GM18861 (cell line): ENCODE results near the gene AOX1.
"Not testable (repeated sequence)": the region's sequence is repeated elsewhere in the genome, so short reads cannot be mapped to it uniquely, and the experiment has no call there.

Experiments
- ATAC-seq: cut with Tn5 transposase; IDR thresholded peaks from one replicate; pipeline ENCODE4 v1.9.1; 2021; ENCODE audit not compliant: unreplicated experiment

The AOX1 gene

GRCh38 chr2:200585730-200586643 lies at the start of gene AOX1:
AOX1 (plus strand) TSS chr2:200586014; CDS start chr2:200586109, 95 bp downstream.
- ATAC-seq = no peak

- no peak for ATAC-seq
Observed at GRCh38 chr2:200538139-200538538, 47.7 kb upstream of the AOX1 start.

- no peak for ATAC-seq
Observed at GRCh38 chr2:200540793-200541192, 45.0 kb upstream of the AOX1 start.

GRCh38 chr2:200566596-200566995 lies 19.2 kb upstream of the AOX1 start:
- not testable (repeated sequence) for ATAC-seq

- no peak for ATAC-seq
Observed at GRCh38 chr2:200567932-200568331, 17.9 kb upstream of the AOX1 start.

- ATAC-seq = no peak
Observed at GRCh38 chr2:200575957-200576356, 9.9 kb upstream of the AOX1 start.

GRCh38 chr2:200577027-200577426 lies 8.8 kb upstream of the AOX1 start:
- ATAC-seq = no peak

GRCh38 chr2:200578778-200579177 lies 7.0 kb upstream of the AOX1 start:
- no peak for ATAC-seq

- ATAC-seq = no peak
Observed at GRCh38 chr2:200584639-200585038, 1.2 kb upstream of the AOX1 start.

- no peak for ATAC-seq
Observed at GRCh38 chr2:200585340-200585729, 479 bp upstream of the AOX1 start.

GRCh38 chr2:200586644-200586975 lies 796 bp downstream of the AOX1 start:
- no peak for ATAC-seq

GRCh38 chr2:200587007-200587616 lies 1.3 kb downstream of the AOX1 start:
- no peak for ATAC-seq

GRCh38 chr2:200588076-200588678 lies 2.4 kb downstream of the AOX1 start:
- ATAC-seq = no peak

GRCh38 chr2:200590090-200590489 lies 4.3 kb downstream of the AOX1 start:
- no peak for ATAC-seq

- ATAC-seq = no peak
Observed at GRCh38 chr2:200591308-200591707, 5.5 kb downstream of the AOX1 start.

GRCh38 chr2:200592406-200593075 lies 6.7 kb downstream of the AOX1 start:
- ATAC-seq = no peak

GRCh38 chr2:200593905-200594304 lies 8.1 kb downstream of the AOX1 start:
- ATAC-seq = no peak

- ATAC-seq = no peak
Observed at GRCh38 chr2:200595913-200596312, 10.1 kb downstream of the AOX1 start.

- ATAC-seq = no peak
Observed at GRCh38 chr2:200596774-200597570, 11.2 kb downstream of the AOX1 start.

GRCh38 chr2:200599206-200599605 lies 13.4 kb downstream of the AOX1 start:
- no peak for ATAC-seq
